ENCODE data around the gene CNGA3. TPM values are rescaled to one million over a fixed set of nuclear protein-coding genes. Genes with fewer than 3 reads are reported as not detected.

Gene CNGA3
- total and polyA plus RNA-seq, 2 experiments from 2014 or later: not detected

DNA sequence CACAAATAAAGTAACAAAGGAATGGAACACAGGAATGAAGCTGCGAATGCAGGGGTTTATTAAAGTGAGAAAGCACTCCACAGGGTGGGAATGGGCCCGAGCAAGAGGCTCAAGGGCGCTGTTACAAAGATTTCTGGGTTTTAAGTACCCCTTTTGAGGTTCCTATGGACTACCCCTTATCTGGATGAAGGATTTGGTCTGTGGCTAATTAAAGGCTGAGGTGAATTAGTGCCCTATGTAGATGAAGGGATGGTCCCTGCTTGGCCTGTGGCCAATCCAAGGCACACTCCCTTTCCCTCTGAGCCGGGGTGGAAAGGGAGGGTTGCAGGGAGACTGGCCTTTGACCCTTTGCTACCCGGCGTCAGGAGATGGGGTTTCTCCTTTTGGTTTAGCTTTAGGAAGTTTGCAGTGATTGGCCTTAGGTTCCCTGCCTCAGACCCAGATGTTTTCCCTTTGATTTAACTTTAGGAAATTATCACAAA lies 47.5 kb upstream of the CNGA3 start:
- Histone ChIP-seq H3F3A (replicated peaks; ENCODE audit: low read depth) (no peaks in the 10 kb centered on the region), H3K27ac (ENCODE audit: low read depth) (no peak overlapping the region), H3K4me2 (no peak overlapping the region), H3K36me3 (ENCODE audit: insufficient read depth) (no peaks in the 10 kb centered on the region), H3K79me2 (replicated peaks; ENCODE audit: insufficient read depth) (no peaks in the 10 kb centered on the region), H2AFZ (no peak overlapping the region), H3K4me1 (ENCODE audit: insufficient read depth) (no peaks in the 10 kb centered on the region), H3K9me2 (ENCODE audit: insufficient read depth) (0 out of 2 replicates have a peak, but pooled peaks cover 3% of the 10 kb centered on the region), H3K27me3 (ENCODE audit: insufficient read depth) (no peaks in the 10 kb centered on the region), H3K4me3 (no peak overlapping the region), H4K20me1 (replicated peaks; ENCODE audit: insufficient read depth) (no peaks in the 10 kb centered on the region)
- no peaks in the 10 kb centered on the region for H3K9me3 Mint-ChIP-seq
- H3K4me3 Mint-ChIP-seq: no peak overlapping the region
- DNase-seq (ENCODE audit: low spot score): no peak
- H3K27ac Mint-ChIP-seq: no peak overlapping the region
- H3K36me3 Mint-ChIP-seq (ENCODE audit: low read depth): no peaks in the 10 kb centered on the region
- H3K4me1 Mint-ChIP-seq: peaks cover 9% of the 10 kb centered on the region; the same call in 2 of the 3 replicates
- TF ChIP-seq EZH2 (IDR thresholded peaks at IDR 0.05; ENCODE audit: low read depth, unreplicated experiment): no peak
- H3K27me3 Mint-ChIP-seq (ENCODE audit: insufficient read depth, low read depth, poor library complexity): peaks cover 7% of the 10 kb centered on the region
- ATAC-seq: no peak

DNA sequence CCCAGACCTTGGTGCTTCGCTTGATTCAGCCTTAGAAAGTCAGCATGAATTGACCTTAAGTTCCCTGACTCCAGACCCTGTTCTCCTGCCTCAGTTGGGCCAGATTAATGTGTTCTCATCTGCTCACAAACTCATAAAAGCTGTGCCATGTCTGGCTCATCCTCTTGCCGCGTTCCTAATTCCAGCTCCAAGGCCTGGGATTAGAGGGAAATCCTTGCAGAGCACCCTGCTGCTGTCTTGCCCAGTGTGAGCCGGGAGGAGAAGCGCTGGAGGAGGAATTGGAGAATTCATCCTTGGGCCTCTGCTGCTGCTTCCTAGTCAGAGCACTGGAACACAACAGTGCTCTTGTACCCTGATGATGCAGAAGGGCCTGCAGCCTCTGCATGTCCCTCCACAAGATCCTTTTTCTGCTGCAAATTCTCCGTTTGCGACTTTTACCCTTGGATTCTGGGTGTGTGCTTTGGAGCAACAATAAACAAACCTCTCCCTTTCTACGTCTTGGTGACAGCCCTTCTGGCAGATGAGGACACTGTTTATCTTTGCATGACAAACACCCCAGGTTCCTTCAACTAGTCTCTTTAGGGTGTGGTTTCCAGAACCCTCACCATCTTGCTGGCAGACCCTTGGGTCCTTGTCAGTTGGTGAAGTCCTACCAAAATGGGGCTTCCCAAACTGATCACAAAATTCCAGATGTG lies 46.9 kb upstream of the CNGA3 start:
- H3K27me3 Mint-ChIP-seq (ENCODE audit: insufficient read depth, low read depth, poor library complexity): peaks cover 7% of the 10 kb centered on the region
- peaks cover 9% of the 10 kb centered on the region; the same call in 2 of the 3 replicates for H3K4me1 Mint-ChIP-seq
- TF ChIP-seq EZH2phosphoT487 (IDR thresholded peaks at IDR 0.05; ENCODE audit: unreplicated experiment) (no peak), ZNF114 (CRISPR knock-in tag; IDR thresholded peaks at IDR 0.05) (no peak), ZNF331 (CRISPR knock-in tag; IDR thresholded peaks at IDR 0.05; ENCODE audit: low read depth) (no peak), EZH2 (IDR thresholded peaks at IDR 0.05; ENCODE audit: low read depth, unreplicated experiment) (no peak), NANOG (IDR thresholded peaks at IDR 0.05; ENCODE audit: borderline replicate concordance) (no peak), JUNB (IDR thresholded peaks at IDR 0.05; ENCODE audit: unreplicated experiment) (no peak), STAT1 (IDR thresholded peaks at IDR 0.05; ENCODE audit: unreplicated experiment) (no peak), REST (IDR thresholded peaks at IDR 0.05; ENCODE audit: unreplicated experiment) (no peak), POLR2AphosphoS5 (IDR thresholded peaks at IDR 0.05; ENCODE audit: low read depth) (no peak), CREB1 (CRISPR knock-in tag; IDR thresholded peaks at IDR 0.05; ENCODE audit: low read depth) (no peak)
- TF ChIP-seq, protein P1, sequence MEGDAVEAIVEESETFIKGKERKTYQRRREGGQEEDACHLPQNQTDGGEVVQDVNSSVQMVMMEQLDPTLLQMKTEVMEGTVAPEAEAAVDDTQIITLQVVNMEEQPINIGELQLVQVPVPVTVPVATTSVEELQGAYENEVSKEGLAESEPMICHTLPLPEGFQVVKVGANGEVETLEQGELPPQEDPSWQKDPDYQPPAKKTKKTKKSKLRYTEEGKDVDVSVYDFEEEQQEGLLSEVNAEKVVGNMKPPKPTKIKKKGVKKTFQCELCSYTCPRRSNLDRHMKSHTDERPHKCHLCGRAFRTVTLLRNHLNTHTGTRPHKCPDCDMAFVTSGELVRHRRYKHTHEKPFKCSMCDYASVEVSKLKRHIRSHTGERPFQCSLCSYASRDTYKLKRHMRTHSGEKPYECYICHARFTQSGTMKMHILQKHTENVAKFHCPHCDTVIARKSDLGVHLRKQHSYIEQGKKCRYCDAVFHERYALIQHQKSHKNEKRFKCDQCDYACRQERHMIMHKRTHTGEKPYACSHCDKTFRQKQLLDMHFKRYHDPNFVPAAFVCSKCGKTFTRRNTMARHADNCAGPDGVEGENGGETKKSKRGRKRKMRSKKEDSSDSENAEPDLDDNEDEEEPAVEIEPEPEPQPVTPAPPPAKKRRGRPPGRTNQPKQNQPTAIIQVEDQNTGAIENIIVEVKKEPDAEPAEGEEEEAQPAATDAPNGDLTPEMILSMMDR (conservative IDR thresholded peaks at IDR 0.05; ENCODE audit: low read depth in 2 of 2): no peak
- TF ChIP-seq, protein P2, sequence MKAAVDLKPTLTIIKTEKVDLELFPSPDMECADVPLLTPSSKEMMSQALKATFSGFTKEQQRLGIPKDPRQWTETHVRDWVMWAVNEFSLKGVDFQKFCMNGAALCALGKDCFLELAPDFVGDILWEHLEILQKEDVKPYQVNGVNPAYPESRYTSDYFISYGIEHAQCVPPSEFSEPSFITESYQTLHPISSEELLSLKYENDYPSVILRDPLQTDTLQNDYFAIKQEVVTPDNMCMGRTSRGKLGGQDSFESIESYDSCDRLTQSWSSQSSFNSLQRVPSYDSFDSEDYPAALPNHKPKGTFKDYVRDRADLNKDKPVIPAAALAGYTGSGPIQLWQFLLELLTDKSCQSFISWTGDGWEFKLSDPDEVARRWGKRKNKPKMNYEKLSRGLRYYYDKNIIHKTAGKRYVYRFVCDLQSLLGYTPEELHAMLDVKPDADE (IDR thresholded peaks at IDR 0.05): no peak

More for the DNA sequence above, 46.9 kb upstream of the CNGA3 start:
- Histone ChIP-seq H3K79me2 (replicated peaks; ENCODE audit: insufficient read depth) (no peaks in the 10 kb centered on the region), H3K4me1 (ENCODE audit: insufficient read depth) (no peaks in the 10 kb centered on the region), H3K27me3 (ENCODE audit: insufficient read depth) (no peaks in the 10 kb centered on the region), H3K9me2 (ENCODE audit: insufficient read depth) (0 out of 2 replicates have a peak, but pooled peaks cover 9% of the 10 kb centered on the region), H3F3A (replicated peaks; ENCODE audit: low read depth) (no peaks in the 10 kb centered on the region), H3K4me3 (no peak overlapping the region), H3K27ac (ENCODE audit: low read depth) (no peak overlapping the region), H3K36me3 (ENCODE audit: insufficient read depth) (no peaks in the 10 kb centered on the region), H4K20me1 (replicated peaks; ENCODE audit: insufficient read depth) (no peaks in the 10 kb centered on the region), H2AFZ (no peak overlapping the region), H3K4me2 (no peak overlapping the region)
- ATAC-seq (no peak; the same call in 2 of the 3 replicates), DNase-seq (ENCODE audit: low spot score) (no peak)
- H3K27ac Mint-ChIP-seq: no peak overlapping the region
- H3K36me3 Mint-ChIP-seq (ENCODE audit: low read depth): no peaks in the 10 kb centered on the region
- no peak overlapping the region for H3K4me3 Mint-ChIP-seq
- H3K9me3 Mint-ChIP-seq: no peaks in the 10 kb centered on the region

Measured in GM23338 (cell line).